Measurements from ENCODE around the gene GPR160.

GPR160 gene, protein sequence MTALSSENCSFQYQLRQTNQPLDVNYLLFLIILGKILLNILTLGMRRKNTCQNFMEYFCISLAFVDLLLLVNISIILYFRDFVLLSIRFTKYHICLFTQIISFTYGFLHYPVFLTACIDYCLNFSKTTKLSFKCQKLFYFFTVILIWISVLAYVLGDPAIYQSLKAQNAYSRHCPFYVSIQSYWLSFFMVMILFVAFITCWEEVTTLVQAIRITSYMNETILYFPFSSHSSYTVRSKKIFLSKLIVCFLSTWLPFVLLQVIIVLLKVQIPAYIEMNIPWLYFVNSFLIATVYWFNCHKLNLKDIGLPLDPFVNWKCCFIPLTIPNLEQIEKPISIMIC

DNA sequence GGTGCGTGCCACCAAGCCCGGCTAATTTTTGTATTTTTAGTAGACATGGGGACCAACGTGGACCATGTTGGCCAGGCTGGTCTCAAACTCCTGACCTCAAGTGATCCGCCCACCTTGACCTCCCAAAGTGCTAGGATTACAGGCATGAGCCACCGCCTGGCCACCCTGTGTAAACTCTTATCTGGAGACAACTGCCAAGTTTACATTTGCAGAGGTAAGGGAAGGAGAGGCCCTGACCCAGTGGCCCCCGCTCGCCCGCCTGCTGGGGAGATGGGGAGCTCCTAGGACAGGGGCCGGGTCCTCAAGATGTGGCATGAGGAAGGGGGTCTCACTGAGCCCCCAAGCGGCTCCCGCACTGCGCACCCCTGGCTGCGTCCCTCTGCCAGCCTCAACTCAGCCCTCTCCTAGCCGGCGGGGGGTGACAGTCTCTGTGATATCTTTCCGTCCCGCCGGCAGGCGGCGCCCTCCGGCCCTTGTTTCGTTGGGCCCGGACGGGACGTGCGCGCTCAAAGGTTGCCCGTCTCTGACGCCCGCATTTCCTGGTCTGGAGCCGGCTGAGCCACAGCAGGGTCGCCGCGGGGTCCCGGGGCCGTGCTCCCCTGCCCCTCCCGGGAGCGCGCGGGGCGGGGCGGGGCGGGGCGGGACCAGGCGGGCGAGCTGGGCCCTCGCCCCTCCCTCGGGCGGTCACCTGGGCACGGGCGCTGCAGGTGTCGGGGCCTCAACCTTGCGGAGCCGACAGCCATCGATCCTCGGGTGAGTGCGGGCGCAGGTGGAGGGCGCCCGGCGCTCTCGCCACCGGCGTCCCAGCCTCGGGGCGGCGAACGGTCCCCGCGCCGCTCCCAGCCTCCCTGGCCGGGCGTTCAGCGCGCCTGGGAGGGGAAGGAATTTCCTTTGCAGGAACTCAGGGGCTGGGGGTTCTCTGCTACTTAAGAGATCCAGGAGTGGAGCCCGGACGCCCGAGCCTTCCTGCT is at the start of gene GPR160:
GPR160 (plus strand) TSS at position 533 of the 971 bp plus-strand sequence. CDS start 45,978 bp downstream, outside the sequence.
- Histone ChIP-seq H3K9ac (peak within 1 kb of the TSS; percentile 34 to 71 (median 66); a peak in 20 of 22 replicates), H3K4me1 (peaks cover 8 to 32% (median 26%) of the 10 kb centered on the region in 10 experiments; a peak in 19 of 20 replicates), H3K4me3 (peak within 1 kb of the TSS; percentile 60 to 81 (median 70)), H3K36me3 (no peaks in the 10 kb centered on the region), H3K9me3 (replicated peaks in 1 of 11) (peaks cover 7 to 11% (median 8%) of the 10 kb centered on the region in 11 experiments; a peak in 16 of 22 replicates), H3K27me3 (peaks cover 39 to 60% (median 51%) of the 10 kb centered on the region in 11 experiments), H3K4me2 (peak within 1 kb of the TSS; percentile 85 to 97 (median 94)), H3K27ac (peak within 1 kb of the TSS in 2 of 11 experiments; percentile 48; a peak in 5 of 22 replicates), H4K20me1 (no peaks in the 10 kb centered on the region; a peak in 1 of 22 replicates)
- no peak for TF ChIP-seq Cebpa-rat (IDR thresholded peaks at IDR 0.05)

DNA sequence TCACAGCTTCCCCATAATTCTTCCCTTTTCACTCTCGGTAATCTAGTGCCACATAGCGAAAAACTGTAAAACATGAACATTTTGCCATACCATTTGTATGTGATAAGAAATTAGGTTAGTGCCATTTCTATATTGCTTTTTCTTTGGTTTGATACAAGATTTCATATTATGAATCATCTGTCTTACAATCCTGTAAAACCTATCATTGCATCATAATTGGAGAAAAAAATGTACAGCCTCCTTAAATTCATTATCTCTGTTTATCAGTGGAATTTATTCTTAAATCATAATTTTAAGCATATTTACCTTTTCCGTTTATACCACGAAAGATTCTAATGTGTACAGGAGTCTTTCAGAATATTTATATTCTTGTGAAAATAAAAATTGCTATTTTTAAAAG is 47.4 kb upstream of the GPR160 start:
- no peak for TF ChIP-seq Cebpa-rat (IDR thresholded peaks at IDR 0.05)
- no peaks in the 10 kb centered on the region for H3K9me3 ChIP-seq (replicated peaks in 1 of 11)
- no peak overlapping the region for H3K27ac ChIP-seq
- H3K27me3 ChIP-seq: no peaks in the 10 kb centered on the region
- peaks cover 0 to 20% (median 0%) of the 10 kb centered on the region in 11 experiments; a peak in 4 of 22 replicates for H4K20me1 ChIP-seq
- H3K9ac ChIP-seq: no peak overlapping the region
- H3K4me2 ChIP-seq: no peak overlapping the region
- no peak overlapping the region for H3K4me3 ChIP-seq
- H3K36me3 ChIP-seq: peaks cover 66 to 98% (median 95%) of the 10 kb centered on the region in 11 experiments
- peaks cover 0 to 11% (median 4%) of the 10 kb centered on the region in 10 experiments; a peak in 8 of 20 replicates for H3K4me1 ChIP-seq

DNA sequence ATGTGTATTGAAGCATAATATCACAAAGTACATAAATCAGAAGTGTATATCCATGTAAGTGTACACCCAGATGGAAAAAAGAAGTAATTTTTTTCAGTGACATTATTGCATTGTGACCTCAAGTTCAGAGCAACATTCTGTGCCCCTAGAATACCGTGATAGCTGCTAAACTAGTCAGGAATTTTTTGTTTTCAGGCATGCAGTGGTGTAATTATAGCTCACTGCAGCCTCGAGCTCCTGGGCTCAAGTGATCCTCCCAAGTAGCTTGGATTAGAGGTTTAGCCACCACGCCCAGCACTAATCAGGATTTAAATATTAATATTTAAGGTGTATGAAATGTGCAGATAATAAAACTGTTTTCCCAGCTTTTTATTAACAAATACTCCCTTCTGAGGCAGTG is 45.6 kb upstream of the GPR160 start:
- Histone ChIP-seq H3K36me3 (peaks cover 64 to 97% (median 94%) of the 10 kb centered on the region in 11 experiments), H3K9ac (no peak overlapping the region), H3K4me3 (no peak overlapping the region), H4K20me1 (peaks cover 0 to 20% (median 0%) of the 10 kb centered on the region in 11 experiments; a peak in 5 of 22 replicates), H3K4me2 (peak overlapping the region in 1 of 11 experiments; percentile 32; a peak in 1 of 22 replicates), H3K4me1 (peaks cover 0 to 11% (median 4%) of the 10 kb centered on the region in 10 experiments; a peak in 8 of 20 replicates), H3K27ac (no peak overlapping the region; a peak in 2 of 22 replicates), H3K27me3 (no peaks in the 10 kb centered on the region), H3K9me3 (replicated peaks in 1 of 11) (no peaks in the 10 kb centered on the region)
- no peak for TF ChIP-seq Cebpa-rat (IDR thresholded peaks at IDR 0.05)

DNA sequence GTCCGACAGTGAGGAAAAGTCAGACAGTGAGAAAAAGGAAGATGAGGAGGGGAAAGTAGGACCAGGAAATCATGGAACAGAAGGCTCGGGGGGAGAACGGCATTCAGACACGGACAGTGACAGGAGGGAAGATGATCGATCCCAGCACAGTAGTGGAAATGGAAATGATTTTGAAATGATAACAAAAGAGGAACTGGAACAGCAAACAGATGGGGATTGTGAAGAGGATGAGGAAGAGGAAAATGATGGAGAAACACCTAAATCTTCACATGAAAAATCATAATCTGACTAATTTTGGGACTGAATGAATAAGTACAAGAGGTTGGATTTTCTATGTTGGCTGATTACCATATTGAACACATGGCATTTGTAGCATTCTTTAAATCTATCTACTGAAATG is 45.0 kb upstream of the GPR160 start:
- TF ChIP-seq Cebpa-rat (IDR thresholded peaks at IDR 0.05): no peak
- H3K9ac ChIP-seq: no peak overlapping the region
- H3K4me1 ChIP-seq: peaks cover 0 to 11% (median 4%) of the 10 kb centered on the region in 10 experiments; a peak in 8 of 20 replicates
- H3K9me3 ChIP-seq (replicated peaks in 1 of 11): no peaks in the 10 kb centered on the region
- no peak overlapping the region for H3K4me3 ChIP-seq
- H3K27ac ChIP-seq: peak overlapping the region in 1 of 11 experiments; percentile 24; a peak in 3 of 22 replicates
- peaks cover 58 to 96% (median 89%) of the 10 kb centered on the region in 11 experiments for H3K36me3 ChIP-seq
- peaks cover 0 to 20% (median 0%) of the 10 kb centered on the region in 11 experiments; a peak in 5 of 22 replicates for H4K20me1 ChIP-seq
- H3K27me3 ChIP-seq: no peaks in the 10 kb centered on the region
- peak overlapping the region in 4 of 11 experiments; percentile 3 to 32 (median 10); a peak in 4 of 22 replicates for H3K4me2 ChIP-seq

DNA sequence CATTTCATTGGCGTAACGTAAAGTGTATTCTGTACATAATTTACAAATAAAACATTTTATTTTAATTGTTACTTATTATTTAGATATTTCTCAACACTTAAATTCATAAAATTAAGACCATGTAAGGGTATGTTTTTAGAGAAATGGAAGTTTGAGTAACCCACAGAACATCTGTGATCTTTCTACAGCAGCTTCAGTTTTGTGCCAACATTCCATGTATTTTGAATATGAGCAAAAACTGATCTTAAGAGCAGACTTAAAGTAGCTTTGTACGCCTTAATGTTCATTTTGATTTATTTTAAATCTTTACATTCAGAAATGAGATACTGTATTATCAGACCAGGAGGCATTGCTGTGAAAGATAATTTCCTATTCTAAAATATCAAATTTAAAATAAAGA is 44.0 kb upstream of the GPR160 start:
- Histone ChIP-seq H3K9me3 (replicated peaks in 1 of 11) (no peaks in the 10 kb centered on the region), H3K4me2 (no peak overlapping the region), H3K27me3 (no peaks in the 10 kb centered on the region), H3K27ac (no peak overlapping the region), H3K4me1 (peaks cover 0 to 13% (median 5%) of the 10 kb centered on the region in 10 experiments; a peak in 10 of 20 replicates), H3K9ac (no peak overlapping the region), H4K20me1 (peaks cover 0 to 20% (median 0%) of the 10 kb centered on the region in 11 experiments; a peak in 5 of 22 replicates), H3K36me3 (peaks cover 59 to 91% (median 79%) of the 10 kb centered on the region in 11 experiments), H3K4me3 (no peak overlapping the region)
- TF ChIP-seq Cebpa-rat (IDR thresholded peaks at IDR 0.05): no peak

DNA sequence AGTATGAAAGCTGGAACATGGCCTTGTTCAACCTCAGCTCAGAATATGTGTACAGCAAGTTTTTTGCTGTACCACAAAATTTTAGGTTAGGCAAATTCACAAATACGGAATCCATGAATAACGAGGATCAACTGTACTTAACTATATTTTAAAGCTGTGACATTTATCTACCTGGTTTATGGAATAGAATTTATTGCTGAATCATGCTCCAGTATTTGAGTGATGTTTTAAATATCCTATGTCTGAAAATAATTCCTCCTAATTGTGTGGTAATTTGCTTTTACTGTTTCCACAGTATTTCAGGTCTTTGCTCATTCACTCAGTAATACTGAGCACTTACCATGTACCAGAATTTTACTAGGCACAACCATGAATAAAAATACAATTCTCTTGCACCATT is 41.7 kb upstream of the GPR160 start:
- Histone ChIP-seq H3K9ac (no peak overlapping the region), H3K36me3 (peaks cover 45 to 83% (median 63%) of the 10 kb centered on the region in 11 experiments), H3K27ac (no peak overlapping the region), H3K4me3 (no peak overlapping the region), H3K4me1 (peaks cover 0 to 17% (median 7%) of the 10 kb centered on the region in 10 experiments; a peak in 12 of 20 replicates), H3K9me3 (replicated peaks in 1 of 11) (peaks cover 0 to 9% (median 0%) of the 10 kb centered on the region in 11 experiments; a peak in 2 of 22 replicates), H3K27me3 (no peaks in the 10 kb centered on the region), H4K20me1 (peaks cover 0 to 15% (median 0%) of the 10 kb centered on the region in 11 experiments; a peak in 5 of 22 replicates), H3K4me2 (no peak overlapping the region)
- TF ChIP-seq Cebpa-rat (IDR thresholded peaks at IDR 0.05): no peak

DNA sequence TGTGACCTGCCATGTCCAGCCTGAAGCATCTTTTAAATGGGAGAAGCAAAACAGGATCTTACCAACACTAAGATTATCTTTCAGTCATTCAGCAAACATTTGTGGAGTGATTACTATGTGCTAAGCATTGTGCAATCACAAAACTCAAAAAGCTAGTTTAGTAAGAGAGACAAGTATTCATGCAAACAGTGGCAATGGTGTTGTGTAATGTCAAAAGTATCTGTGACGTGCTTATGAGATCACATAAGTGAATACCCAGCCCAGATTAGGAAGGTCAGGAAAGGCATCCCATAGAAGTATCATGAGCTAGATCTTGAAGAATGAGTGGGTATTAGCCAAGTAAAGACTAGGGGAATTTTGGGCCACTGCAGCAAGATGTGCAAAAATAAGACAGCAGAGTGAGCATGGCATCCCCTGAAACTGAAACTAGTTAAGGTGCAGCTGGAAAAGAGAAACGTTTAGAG is 39.1 kb upstream of the GPR160 start:
- H3K9me3 ChIP-seq (replicated peaks in 1 of 11): peaks cover 0 to 9% (median 0%) of the 10 kb centered on the region in 11 experiments; a peak in 2 of 22 replicates
- no peak overlapping the region for H3K9ac ChIP-seq
- peaks cover 0 to 2% (median 0%) of the 10 kb centered on the region in 11 experiments; a peak in 2 of 22 replicates for H4K20me1 ChIP-seq
- no peak overlapping the region for H3K27ac ChIP-seq
- peaks cover 29 to 57% (median 37%) of the 10 kb centered on the region in 11 experiments; a peak in 21 of 22 replicates for H3K36me3 ChIP-seq
- 0 out of 22 replicates have a peak overlapping the region, but pooled peaks of 1 of the 11 experiments have one; percentile 2 for H3K4me2 ChIP-seq
- H3K27me3 ChIP-seq: no peaks in the 10 kb centered on the region
- no peak overlapping the region for H3K4me3 ChIP-seq
- H3K4me1 ChIP-seq: peaks cover 21 to 33% (median 28%) of the 10 kb centered on the region in 10 experiments
- peak in 4 of 11 experiments; percentile 40 to 63 (median 57); a peak in 4 of 22 replicates for TF ChIP-seq Cebpa-rat (IDR thresholded peaks at IDR 0.05)

DNA sequence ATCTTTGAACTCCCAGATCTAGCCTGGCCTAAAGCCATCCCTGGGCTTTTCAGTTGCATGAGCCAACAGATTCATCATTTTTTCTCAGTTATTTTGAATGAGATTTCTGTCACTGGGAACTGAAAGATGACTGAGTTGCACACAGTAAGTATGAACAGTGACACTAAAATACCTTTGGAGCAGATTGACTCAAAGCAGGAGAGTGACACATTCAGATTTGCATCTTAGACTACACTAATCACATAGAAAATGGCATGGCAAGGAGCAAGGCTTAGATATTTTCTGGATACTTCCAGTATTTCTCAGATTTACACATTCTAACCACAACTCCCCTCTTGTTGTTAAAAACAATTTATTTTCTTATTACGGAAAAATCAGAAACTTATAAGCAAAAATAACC is 38.4 kb upstream of the GPR160 start:
- peaks cover 0 to 9% (median 0%) of the 10 kb centered on the region in 11 experiments; a peak in 2 of 22 replicates for H3K9me3 ChIP-seq (replicated peaks in 1 of 11)
- no peak overlapping the region for H3K4me3 ChIP-seq
- H4K20me1 ChIP-seq: no peaks in the 10 kb centered on the region; a peak in 1 of 22 replicates
- no peaks in the 10 kb centered on the region for H3K27me3 ChIP-seq
- H3K4me1 ChIP-seq: peaks cover 26 to 40% (median 32%) of the 10 kb centered on the region in 10 experiments
- peaks cover 23 to 49% (median 30%) of the 10 kb centered on the region in 11 experiments; a peak in 21 of 22 replicates for H3K36me3 ChIP-seq
- H3K9ac ChIP-seq: no peak overlapping the region
- no peak overlapping the region for H3K4me2 ChIP-seq
- H3K27ac ChIP-seq: no peak overlapping the region; a peak in 1 of 22 replicates
- no peak for TF ChIP-seq Cebpa-rat (IDR thresholded peaks at IDR 0.05)
